Measurements from ENCODE around the gene HDAC4.

Gene HDAC4

DNA sequence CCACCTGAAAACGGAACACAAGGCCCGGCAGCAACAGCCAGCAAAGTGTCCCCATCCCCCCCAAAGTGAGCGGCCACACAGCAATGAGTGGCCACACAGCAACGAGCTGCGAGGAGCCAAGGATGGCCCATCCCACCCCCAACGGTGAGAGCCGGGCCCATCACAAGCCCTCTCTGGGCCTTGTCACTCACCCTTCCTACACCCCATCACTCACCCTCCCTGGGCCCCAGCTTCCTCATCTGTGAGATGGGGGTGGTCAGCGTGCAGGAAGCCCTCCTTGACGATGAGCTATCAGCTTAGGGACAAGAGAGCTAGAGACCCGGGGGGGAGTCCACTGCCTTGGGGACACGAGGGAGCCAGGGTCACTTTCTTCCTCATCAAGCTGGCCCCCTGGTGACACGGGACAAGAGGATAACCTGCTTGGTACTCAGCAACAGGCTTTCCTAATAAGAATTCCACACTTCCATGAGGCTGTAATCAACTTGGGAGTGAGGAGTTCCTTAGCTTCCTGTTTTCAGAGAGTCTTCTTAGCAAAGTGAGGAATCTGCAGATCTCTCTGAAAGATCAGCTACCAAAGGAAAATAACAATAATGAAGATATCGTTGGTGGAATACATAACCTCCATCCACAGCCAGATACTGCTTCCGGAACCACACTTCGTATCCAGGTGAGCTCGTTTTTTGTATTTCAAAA, 92.8 kb downstream of the HDAC4 start:
- no peak for DNase-seq

DNA sequence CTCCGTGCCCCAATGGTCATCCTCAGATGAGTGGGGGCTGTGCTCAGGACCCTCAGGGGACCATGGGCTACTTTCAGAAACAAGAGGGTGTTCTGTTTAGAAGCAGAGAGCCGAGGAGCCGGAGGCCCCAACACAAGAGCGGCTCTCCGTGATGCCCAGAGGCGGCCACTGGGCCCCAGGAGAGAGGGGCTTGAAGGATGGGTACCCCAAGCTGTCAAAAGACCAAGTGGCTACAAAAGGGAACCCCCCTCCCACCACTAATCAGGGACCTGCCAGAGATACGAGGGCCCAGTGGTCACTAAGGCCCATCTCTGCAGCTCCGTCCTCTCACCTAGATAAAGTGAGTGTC, 93.6 kb downstream of the HDAC4 start:
- no peak for DNase-seq

DNA sequence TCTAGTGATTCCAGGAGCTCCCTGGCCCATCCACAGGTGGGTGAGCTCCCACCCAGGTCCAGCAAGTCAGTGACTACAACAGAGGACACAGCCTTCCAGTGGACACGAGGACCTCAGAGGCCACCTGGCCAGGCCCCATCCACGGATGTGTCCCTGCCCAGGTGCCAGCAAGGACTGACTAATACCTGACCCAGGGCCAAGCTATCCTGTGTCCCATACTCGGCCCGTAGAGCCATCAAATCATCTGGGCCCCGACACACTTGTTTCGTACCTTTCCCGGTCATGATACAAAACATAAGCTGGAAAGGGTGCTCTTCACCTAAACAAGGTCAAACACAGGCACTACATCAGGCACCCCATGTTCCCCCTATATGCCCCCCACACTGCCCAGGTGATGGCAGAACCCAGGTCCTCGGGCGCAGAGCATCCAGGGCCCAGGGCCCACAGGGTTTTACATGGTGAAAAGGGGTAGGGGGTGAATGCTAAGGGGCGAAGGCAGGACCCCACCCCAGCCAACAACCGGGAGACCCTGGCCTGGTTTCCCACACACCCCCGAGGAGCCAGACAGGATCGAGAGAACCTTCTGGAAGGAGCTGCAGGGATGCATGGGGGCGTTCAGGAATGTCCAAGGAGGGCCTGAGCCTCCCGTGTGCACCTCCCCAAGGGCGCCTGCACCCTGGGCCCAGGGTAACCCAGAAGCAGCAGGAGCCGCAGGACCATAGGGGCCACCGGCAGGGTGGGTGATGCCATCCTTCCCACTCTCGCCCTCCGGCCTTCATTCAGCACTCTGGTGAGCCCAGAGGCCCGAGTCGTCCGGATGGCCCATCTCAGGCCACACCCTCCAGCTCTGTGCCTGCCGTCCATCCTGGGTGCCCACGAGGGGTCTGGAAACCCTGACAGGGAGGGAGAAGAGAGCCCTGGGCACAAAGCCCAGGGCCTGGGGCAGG, 94.3 kb downstream of the HDAC4 start:
- DNase-seq: no peak

DNA sequence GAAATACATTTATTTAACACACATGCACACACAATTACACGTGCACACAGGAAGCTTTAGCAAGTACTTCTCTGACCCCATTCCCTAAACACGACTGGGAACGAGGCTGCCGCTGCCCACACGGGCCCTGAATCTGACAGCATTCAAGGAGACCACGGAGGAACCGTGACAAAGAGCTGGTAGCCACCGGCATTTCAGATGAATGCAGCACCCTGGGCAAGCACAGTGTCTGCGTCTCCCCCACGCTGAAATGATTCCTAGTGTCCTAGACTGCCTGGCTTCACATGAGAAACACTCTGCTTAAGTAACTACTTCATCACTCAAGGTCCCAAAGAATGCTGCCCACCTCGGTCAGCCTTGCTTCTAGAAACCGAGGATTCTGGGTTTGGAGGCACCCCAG, 95.0 kb downstream of the HDAC4 start:
- DNase-seq: no peak

DNA sequence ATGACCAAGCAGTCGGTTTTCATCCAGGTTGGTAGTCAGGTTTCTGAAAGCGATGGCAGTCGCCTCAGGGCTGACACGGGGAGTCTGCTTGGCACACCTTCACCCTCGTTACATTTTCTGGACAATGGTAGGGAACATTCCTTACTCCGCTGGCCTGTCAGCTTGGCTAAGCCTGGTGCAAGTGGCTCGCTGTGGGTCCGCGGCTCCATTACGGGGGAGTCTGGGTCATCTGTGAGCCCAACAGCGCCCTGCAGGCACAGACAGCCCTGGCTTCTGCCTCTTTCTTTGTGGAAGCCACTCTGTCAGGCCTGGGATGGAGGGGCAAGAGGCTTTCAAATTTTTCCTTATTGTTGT, 95.6 kb downstream of the HDAC4 start:
- DNase-seq: no peak

DNA sequence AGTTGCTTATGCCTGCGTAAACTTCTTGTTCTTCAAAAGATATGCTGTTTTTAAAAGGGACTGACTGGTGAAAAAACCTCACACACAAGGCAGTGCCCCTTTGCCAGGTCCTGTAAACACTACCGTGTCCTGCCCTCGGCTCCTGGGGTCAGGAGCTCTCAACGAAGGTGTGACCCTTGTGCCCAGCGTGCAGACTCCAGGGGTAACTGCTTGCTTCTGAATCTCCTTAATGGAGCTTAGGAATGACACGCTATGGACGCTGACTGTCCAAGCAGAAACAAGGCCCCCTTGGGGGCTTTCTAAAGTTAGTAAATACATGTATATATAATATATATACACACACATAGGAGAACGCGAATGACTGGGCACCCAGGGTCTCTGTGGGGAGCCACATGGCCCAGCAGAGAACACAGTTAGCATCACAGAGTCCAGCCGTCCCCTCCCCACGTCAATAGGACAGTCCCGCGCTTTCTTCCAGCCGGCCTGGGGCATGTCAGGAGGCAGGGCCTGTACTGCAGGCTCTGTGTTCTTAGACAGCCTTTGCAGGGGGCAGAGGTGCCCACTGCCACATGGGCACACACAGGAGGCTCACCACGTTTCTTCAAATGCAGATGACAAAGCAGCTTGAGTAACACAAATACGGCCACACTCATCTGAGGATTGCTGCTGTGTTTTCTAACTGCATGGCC, 96.1 kb downstream of the HDAC4 start:
- no peak for DNase-seq

DNA sequence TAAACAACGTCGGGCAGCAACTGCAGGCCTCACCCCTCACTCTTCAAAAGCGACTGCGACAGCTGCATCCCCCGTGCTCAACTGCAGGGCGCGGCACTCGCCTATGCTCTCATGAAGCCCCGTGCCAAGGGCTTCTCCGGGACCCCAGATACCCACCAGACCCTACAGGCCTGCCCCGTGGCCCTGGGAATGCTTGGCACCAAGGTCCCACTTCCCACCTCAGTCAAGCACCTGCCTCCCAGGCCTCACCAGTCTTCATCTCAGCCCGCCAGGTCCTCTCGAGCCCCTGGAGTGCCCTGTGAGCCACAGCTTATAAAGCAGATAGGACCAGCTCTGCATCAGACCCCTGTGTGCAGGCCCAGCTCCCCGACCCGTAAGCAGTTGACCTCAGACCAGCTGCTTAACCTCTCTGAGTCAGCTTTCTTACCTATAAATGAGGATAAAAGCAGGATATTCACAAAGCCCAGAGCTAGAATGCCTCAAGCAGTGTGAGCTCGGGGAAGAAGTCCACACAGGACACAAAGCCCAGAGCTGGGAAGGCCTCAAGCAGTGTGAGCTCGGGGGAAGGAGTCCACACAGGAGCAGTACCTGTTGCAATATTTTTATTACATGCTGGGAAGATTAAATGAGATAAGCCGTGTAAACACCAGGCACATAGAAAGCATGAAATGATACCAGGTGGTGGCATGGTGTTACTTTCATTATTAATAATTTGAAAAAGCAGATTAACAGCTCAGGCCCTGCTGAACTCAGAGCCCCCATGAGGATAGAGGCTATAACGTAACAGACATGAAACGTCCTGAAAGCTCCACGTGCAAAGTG, 96.9 kb downstream of the HDAC4 start:
- no peak for DNase-seq

DNA sequence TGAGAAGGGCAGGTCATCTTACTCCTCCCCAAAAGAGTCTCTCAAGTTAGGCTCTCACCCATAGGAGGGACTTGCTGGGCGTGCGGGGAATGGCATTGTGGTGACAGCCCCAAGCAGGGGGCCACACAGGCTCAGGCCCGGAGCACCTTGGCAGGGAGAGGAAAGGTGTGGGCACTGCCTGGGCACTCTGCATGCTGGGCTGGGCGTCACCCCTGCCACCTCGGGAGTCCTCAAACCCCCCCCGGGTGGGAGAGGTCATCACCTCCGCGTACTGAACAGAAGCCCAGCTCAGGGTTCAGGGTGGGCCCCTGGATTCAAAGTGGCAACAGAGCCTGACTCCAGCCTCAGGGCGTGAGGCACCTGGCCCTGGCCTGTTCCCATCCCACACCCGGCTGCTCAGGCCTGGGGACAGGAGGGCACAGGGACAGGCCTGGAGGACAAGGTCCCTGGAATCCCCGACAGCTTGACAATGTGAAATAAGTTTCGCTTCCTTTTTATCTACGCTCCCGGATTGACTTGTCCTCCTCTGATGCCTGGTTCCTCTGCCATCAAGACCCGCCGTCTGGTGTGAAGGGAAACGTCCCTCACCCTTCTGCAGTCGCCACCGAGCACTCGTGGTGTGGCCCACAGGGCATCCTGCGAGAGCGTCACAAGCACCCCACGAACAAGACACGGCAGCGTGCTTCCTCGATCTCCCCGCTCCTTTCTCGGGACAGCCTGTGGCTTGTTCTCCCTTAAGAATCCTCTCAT, 97.8 kb downstream of the HDAC4 start:
- no peak for DNase-seq

DNA sequence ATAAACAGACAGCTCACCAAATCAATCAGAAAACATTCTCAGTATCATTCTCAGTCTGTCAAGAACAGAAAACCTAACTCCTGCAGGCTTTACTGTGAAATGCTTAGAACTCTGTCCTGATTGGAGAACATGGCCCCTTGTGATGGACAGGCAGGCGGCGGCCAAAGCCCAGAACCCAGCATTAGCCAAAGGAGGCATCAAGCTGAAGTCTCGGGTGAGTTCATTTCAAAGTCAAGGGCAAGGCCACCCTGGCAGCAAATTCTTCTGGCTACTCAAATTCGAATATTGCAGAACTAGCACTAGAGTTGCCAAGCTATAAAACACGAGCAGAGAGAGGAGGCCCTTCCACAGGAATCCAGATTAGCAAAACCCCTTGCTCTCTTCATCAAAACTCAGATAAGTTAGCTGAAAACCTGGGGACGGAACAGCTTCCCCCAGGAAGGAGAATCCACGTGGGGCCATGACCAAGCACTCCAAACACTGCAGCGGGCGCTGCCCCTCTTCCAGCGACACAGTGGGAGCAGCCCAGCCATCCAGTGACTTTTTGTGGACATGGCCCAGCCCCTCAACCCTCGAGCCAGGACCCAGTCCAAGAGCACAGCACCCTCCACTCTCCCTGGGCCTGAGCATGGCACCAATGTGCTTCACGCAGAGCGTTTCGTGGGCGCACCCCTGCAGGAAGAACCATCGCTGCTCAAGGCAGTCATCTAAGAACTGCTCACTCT, 98.6 kb downstream of the HDAC4 start:
- DNase-seq: no peak

DNA sequence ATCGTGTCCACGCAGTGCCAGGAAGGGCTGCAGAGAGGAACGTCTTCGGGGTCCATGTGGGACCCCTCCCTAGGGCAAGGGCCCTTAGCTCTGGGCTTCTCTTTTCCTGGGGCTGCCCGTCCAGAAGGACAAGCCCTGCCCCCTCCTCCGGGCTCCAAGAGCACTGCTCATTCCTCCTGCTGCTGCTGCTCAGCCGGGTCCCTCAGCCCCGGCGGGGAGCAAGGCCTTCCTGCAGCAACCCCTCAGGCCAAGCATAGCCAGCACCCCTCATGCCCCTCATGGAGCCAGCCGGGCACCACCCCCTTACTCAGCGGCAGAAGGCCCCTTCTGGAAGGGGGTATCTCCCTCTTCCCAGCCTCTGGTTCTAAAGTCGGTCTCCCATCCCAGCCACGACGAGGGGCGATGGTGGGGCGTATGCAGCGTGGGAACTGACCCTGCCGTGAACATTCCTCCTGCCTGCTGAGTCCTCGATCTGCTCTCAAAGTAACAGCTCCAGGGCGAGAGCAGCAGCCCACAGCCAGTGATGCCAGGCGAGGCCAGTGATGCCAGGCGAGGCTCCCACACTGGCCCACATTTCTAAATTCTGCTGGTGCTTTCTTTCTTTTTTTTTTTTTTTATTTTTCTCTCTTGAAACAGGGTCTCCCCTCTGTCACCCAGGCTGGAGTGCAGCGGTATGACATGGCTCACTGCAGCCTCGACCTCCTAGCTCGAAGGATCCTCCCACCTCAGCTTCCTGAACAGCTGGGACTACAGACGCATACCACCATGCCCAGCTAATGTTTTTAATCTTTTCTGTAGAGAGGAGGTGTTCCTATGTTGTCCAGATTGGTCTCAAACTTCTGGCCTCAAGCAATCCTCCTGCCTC, 99.7 kb downstream of the HDAC4 start:
- DNase-seq: no peak

DNA sequence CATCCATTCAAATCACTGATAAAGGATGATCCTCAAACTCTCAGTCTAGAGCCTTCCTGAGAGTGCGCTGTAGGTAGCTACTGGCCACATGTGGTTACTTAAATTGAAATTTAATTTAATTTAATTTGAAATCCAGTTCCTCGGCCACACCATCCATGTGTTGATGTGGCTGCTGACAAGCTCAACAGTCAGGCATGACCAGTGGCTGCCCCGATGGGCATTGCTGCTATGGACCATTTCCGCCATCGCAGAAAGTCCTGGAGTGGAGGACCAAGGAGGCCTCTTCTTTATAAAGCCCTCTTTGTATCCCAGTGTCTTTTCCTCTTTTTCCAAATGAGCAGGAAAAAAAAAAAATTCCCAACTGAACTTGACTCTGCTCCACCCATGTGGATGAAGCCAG, 100.6 kb downstream of the HDAC4 start:
- DNase-seq: no peak

DNA sequence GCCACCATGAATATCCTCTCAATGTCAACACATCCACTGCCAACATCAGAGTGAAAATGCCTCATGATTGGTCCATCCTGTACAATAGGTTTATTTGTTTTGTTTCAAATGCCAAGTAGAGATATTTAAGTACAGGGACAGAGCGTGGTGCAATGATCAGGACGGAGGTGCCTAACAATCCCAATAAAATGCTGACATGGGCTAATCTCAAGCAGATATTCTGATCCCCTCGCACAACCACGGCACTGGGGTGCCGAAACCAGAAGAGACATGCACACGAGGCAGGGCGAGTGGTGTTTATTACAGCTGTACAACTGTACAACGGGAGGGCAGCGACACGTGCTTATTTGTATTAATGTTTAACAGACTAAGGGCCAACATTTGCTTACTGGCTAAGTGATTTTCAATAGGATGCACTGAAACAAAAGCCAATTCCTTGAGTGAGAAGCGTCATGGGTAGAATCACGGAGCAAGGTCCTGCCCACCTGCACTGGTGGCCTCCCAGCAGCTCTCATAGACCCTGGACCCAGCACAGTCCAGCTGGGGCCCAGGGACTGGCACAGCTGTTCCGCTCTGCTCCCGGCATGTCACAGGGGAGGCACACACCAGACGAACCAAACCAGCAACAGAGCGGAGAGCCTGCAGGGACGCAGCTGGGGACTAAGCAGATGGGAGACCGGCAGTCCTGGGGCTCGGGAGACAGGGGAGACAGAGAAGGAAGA, 101.4 kb downstream of the HDAC4 start:
- peak in 1 of 2 donors; percentile 43 for DNase-seq

DNA sequence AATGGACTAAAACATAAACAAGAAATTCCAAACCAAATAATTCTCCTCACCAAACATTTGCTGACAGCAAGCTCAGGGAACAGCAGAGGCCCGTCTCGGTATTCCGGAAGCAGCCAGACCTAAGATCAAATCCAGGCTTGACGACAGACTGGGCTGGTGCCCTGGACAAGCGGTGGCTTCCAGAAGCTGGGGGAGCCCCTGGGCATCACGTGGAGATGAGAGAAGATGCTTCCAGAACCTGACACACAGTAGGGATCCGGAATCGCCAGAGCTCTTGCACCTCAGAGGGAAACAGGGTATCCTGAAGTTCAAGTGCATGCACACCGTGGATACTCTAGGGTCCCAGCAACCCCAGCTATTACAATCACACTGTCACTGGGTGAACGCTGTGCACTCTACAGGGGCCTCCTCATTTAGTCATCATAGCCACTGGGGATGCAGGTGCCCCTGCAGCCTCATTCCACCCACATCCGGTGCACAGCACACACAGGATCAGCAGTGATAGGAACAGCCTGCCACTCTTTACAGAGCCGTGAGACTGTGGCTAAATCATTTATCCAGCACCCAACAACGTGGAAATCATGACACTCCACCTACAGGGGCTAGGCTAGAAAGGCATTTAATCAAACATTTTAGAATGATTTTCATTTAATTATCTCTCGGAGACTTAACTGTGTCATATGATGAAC, 102.6 kb downstream of the HDAC4 start:
- no peak for DNase-seq

DNA sequence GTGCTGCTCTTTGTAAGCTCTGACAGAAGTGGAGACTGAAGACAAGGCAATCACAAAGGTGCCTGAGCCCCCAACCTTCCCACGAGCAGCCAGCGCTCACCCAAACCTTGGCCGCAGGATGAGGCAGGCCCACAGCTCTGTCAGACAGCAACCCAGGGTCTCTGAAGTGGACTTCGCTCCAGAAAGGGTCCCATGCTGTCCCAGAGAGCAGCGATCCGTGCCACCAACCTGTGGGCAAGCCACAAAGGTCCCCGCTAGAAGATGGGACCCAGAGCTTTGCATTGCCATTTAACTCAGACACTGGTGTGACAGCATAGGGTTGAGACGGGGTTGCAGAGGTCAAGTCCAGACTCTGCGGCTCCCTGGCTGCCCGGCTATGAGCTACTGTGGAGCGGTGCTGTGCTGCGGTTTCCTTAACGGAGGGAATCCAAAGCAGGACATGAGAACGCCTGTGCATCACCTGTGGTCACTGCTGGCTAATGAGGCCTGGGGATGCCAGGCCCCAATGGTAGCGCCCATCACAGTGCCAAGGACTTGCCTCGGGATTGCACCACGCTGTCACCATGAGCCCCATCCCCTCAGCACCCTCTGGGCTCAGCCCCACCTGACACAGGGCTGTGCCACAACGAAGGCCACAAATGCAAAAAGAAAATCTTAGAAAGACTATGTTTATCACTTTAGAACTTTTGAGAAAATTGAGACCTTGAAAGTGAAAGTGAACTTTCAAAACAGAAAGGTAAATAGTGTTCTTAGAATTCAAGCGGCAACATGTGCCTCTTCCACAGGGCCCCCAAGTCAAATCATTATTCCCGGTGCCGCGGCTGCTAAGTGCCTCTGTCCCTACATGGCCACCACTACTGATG, 103.4 kb downstream of the HDAC4 start:
- DNase-seq: no peak

DNA sequence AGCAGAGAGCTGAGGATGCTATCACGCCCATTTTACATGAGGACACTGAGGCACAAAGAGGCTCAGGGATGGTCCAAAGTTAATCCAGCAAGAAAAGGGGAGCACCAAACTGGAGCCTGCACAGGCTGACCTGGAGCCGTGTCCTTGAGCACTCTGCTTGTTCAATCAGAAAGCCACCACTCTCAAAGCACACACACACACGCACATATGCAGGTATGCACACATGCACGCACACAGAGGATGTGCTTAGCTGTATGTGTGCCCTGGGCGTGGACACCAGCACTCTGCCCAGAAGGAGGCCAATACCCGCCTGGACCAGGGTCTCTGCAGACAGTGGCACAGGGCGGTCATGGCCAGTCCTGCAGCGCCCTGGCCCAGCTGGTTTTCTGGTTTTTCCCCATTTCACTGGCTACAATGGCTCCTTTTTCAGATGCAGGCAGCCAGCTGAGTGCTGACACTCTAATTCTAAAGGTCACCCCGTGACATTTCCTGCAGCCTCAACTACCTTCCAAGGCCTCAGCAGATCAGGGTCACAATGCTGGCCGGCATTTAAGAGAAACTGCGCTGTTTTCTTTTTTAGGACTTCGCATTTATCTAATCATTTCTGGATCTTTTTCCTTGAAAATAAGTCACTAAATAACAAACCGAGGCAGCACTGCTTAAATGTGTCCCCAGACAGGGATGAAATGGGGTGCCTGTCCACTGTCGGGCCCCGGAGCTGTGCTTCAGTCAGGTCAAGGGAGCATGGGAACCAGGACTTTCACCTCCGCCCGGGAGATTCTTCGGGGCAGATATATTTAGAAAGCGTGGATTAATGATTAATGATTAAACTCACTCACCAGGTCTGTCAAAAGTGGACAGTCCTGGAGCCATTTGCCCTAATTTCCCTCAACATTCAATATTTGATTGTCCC, 104.5 kb downstream of the HDAC4 start:
- peak; percentile 22 to 46 for DNase-seq

DNA sequence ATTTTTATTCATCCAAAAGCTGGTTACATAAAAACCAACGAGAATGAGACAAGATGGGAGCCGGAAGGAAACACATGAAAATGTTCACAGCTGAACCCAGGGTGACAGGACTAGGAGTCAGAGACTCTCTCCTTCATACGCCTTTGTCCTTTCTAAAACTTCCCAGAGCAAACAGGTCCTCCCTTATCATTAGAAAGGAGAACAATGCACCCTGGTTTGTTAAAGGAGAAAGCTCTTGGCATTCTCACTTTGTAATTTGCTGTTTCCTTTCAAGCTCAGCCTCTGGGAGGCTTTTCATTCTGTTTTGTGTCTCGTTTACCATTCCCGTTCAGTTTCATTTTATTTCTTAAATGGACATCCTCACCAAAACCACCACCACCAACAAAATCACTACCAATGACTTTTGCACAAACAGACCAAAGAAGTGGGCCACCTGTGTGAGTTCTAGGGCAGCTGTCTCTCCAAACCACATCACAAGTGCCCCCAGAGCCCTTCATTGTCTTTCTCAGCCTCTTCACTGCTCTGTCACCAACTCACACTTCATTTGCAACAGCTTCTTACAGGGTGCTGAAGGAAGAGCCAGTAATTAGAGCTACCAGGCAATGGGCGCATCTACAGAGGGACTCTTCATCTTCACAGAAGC, 105.3 kb downstream of the HDAC4 start:
- no peak for DNase-seq

Measured in hippocampal formation (tissue), 2 donors.